Measurements from ENCODE around the gene CDPF1. TPM values are rescaled to one million over a fixed set of nuclear protein-coding genes. Genes with fewer than 3 reads are reported as not detected.

Gene CDPF1
- total RNA-seq, 6 experiments from 2014 or later, result 1.8 to 7.1 (median 3.3) TPM

DNA sequence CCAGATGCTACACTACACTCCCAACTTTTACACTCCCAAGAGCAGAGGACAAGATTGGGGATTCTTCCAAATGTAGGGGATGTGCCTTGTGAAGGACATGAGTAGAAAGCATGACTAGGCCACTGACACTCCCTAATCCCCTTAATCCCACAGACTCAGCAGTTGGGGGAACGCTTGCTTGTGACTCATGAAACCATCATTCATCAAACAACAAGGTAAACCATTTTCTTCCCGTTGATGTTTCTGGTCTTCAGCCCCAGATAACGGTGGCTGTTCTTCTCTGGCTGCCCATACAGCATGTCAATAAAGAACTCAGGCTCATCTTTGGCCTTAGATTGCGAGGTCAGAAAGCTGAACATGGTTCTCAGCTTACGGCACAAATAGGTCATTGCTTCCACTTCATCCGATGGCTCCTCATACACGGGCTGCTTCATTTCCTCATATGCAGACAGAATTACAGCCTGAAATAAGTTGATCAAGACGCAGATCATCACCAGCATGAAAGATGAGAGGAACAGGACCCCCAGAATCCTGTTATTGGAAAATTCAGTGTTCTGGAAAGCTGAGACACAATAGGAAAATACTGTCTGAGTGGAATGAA is 6.4 kb upstream of the CDPF1 start:
- H3K9me3 ChIP-seq, result no peaks in the 10 kb centered on the region
- H3K36me3 ChIP-seq, result no peaks in the 10 kb centered on the region
- intact Hi-C loops (cut with DNase I), result no loop called here
- 61% methylated on average over 8 of the region's 8 CpGs for WGBS (ENCODE audit: insufficient coverage, low coverage, low lambda C conversion rate, missing lambda C conversion rate)
- TF ChIP-seq POLR2A (IDR thresholded peaks at IDR 0.05), result no peak
- TF ChIP-seq, protein P1, sequence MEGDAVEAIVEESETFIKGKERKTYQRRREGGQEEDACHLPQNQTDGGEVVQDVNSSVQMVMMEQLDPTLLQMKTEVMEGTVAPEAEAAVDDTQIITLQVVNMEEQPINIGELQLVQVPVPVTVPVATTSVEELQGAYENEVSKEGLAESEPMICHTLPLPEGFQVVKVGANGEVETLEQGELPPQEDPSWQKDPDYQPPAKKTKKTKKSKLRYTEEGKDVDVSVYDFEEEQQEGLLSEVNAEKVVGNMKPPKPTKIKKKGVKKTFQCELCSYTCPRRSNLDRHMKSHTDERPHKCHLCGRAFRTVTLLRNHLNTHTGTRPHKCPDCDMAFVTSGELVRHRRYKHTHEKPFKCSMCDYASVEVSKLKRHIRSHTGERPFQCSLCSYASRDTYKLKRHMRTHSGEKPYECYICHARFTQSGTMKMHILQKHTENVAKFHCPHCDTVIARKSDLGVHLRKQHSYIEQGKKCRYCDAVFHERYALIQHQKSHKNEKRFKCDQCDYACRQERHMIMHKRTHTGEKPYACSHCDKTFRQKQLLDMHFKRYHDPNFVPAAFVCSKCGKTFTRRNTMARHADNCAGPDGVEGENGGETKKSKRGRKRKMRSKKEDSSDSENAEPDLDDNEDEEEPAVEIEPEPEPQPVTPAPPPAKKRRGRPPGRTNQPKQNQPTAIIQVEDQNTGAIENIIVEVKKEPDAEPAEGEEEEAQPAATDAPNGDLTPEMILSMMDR (IDR thresholded peaks at IDR 0.05), result no peak
- no peak overlapping the region for H3K27ac ChIP-seq
- H3K4me3 ChIP-seq, result no peak overlapping the region
- ATAC-seq (no peak), DNase-seq (no peak)
- H3K27me3 ChIP-seq, result no peaks in the 10 kb centered on the region
- no peaks in the 10 kb centered on the region for H3K4me1 ChIP-seq

DNA sequence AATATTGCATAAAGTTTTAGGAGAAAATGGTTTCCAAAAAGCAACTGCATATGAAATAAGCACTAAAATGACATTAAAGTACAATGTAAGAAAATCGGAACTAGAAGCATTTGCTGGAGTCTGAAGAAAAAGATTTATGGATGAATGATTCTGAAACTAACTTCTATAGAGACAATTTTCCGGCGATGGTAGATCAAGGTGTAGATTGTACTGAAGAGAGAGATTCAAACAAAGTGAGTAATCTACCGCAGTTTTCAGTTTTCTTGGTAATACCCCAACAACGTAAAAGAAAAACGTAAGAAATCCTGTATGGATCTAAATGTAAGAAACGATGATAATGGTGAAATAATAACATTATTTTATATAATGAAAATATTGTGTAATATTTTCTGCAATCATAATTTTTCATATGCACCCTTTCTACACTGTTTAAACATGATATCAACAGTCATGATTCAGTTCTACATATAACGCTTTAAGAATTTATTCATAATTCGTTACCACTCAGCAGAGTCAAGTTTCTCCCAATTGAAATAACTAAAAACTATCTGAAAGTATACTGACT is 1.8 kb upstream of the CDPF1 start:
- ATAC-seq (no peak), DNase-seq (no peak)
- TF ChIP-seq POLR2A (IDR thresholded peaks at IDR 0.05), result no peak
- TF ChIP-seq, protein P1 (IDR thresholded peaks at IDR 0.05), result no peak
- intact Hi-C loops (cut with DNase I), result no loop called here
- Histone ChIP-seq H3K36me3 (no peaks in the 10 kb centered on the region), H3K27me3 (no peaks in the 10 kb centered on the region), H3K4me3 (no peak overlapping the region), H3K4me1 (peaks cover 0 to 15% (median 4%) of the 10 kb centered on the region in 4 donors), H3K9me3 (no peaks in the 10 kb centered on the region), H3K27ac (no peak overlapping the region)
- 87% methylated on average over 9 of the region's 9 CpGs for WGBS (ENCODE audit: insufficient coverage, low coverage, low lambda C conversion rate, missing lambda C conversion rate)

DNA sequence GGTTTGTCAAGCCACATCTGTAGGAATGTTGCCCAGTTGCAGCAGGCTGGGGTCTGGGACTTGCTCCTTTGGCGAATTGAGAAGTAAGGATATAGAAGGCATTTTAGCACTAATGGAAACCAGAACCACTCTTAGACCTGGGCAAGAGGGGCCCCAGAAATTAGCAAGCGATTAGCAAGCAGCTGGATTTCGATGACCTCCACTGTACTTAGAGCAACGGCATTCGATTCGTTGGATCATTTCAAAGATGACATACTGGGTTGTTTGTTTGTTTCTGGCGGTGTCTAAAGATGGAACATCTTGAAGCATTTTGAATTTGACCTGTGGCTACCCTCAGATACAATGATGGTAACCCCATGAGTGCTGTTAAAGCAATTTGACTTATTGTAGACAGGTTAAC is 1.2 kb upstream of the CDPF1 start:
- WGBS (ENCODE audit: insufficient coverage, low coverage, low lambda C conversion rate, missing lambda C conversion rate), result 81% methylated on average over 4 of the region's 7 CpGs
- Histone ChIP-seq H3K36me3 (no peaks in the 10 kb centered on the region), H3K27me3 (no peaks in the 10 kb centered on the region), H3K27ac (no peak overlapping the region), H3K4me1 (peaks cover 0 to 15% (median 4%) of the 10 kb centered on the region in 4 donors), H3K9me3 (no peaks in the 10 kb centered on the region), H3K4me3 (peak overlapping the region in 2 of 3 donors; percentile 81 to 83)
- DNase-seq, result no peak
- TF ChIP-seq, protein P1 (IDR thresholded peaks at IDR 0.05), result no peak
- TF ChIP-seq POLR2A (IDR thresholded peaks at IDR 0.05), result no peak
- intact Hi-C loops (cut with DNase I), result no loop called here
- ATAC-seq, result no peak

DNA sequence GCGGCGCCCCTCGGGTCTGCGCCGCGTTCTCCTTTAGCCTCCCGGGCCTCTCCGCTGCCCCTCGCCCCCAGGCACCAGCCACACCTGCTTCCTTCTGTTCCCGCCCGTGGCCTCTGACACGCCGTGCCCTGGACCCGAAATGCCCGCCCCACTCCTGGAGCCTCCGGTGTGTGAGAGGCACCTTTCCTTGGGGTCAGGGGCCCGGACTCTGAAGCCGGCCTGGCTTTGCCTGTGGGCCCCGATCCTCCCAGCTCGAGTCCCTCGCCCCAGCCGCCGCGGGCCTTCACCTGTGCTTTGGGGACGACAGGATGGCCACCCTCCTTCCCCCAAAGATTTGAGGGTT is 661 bp upstream of the CDPF1 start:
- H3K36me3 ChIP-seq, result no peaks in the 10 kb centered on the region
- no peaks in the 10 kb centered on the region for H3K9me3 ChIP-seq
- 0% methylated on average over 3 of the region's 25 CpGs for WGBS (ENCODE audit: insufficient coverage, low coverage, low lambda C conversion rate, missing lambda C conversion rate)
- intact Hi-C loops (cut with DNase I), result no loop called here
- peak overlapping the region; percentile 81 to 89 (median 83) for H3K4me3 ChIP-seq
- peaks cover 0 to 17% (median 4%) of the 10 kb centered on the region in 4 donors for H3K4me1 ChIP-seq
- no peak for DNase-seq
- H3K27me3 ChIP-seq, result no peaks in the 10 kb centered on the region
- peak; percentile 3 to 30 (median 8) for ATAC-seq
- no peak for TF ChIP-seq POLR2A (IDR thresholded peaks at IDR 0.05)
- TF ChIP-seq, protein P1 (IDR thresholded peaks at IDR 0.05), result no peak
- peak overlapping the region; percentile 58 to 81 (median 59) for H3K27ac ChIP-seq
